Fibroblast of the aortic adventitia (primary cell): ENCODE results near the gene AUP1. TPM values are rescaled to one million over a fixed set of nuclear protein-coding genes. Genes with fewer than 3 reads are reported as not detected.
A peak's percentile ranks its signal among the peaks of the same experiment; 100 is the strongest.

ENCODE experiments used
- DNase-seq: peaks from one replicate; pipeline ENCODE4 v3.0.0-alpha.2; 2010; ENCODE audit warnings: low read depth
- H3K4me3 ChIP-seq: 2 replicates; pipeline ENCODE4 v1.5.1; 2011; ENCODE audit warnings: low read depth, mild to moderate bottlenecking, control low read depth, low read length, moderate library complexity
- CTCF ChIP-seq: IDR thresholded peaks from 2 replicates; pipeline ENCODE4 v1.5.1; 2011; ENCODE audit warnings: mild to moderate bottlenecking, low read length, control low read depth, inconsistent platforms; ENCODE audit not compliant: insufficient read depth
- total RNA-seq: library from RNA; depleted of rRNA; stranded (reverse); fragments of >200 nt; gene quantifications from 2 replicates; pipeline ENCODE4 v1.2.3, GENCODE V29; 2012; ENCODE audit warnings: low replicate concordance

AUP1 gene
- total RNA-seq, 1 donor: 88.0 TPM

GRCh38 chr2:74505448-74506246 lies 23.9 kb downstream of the AUP1 start:
- peak overlapping the region; percentile 52 for H3K4me3 ChIP-seq
- no peak for TF ChIP-seq CTCF
- no peak for DNase-seq

- TF ChIP-seq CTCF: no peak
- DNase-seq: no peak
- H3K4me3 ChIP-seq: peak overlapping the region; percentile 69
Measured at GRCh38 chr2:74504591-74504990, 24.9 kb downstream of the AUP1 start.

GRCh38 chr2:74503506-74504475 lies 25.7 kb downstream of the AUP1 start:
- H3K4me3 ChIP-seq: peak overlapping the region; percentile 69
- TF ChIP-seq CTCF: no peak
- no peak for DNase-seq

- peak overlapping the region; percentile 69 for H3K4me3 ChIP-seq
- TF ChIP-seq CTCF: peak; percentile 29
- DNase-seq: peak; percentile 86
Measured at GRCh38 chr2:74502720-74503505, 26.6 kb downstream of the AUP1 start.

- no peak for TF ChIP-seq CTCF
- DNase-seq: no peak
- H3K4me3 ChIP-seq: peak overlapping the region; percentile 69
Measured at GRCh38 chr2:74502147-74502719, 27.3 kb downstream of the AUP1 start.
